ENCODE measurements around the gene SLC29A1. TPM values are rescaled to one million over a fixed set of nuclear protein-coding genes. Genes with fewer than 3 reads are reported as not detected.

SLC29A1 gene
- total and polyA plus RNA-seq, 9 of the 15 experiments (the other 6 are each of a cell fraction or from before 2014, with no cell fraction given), result 18.9 to 170 (median 57.7) TPM

DNA sequence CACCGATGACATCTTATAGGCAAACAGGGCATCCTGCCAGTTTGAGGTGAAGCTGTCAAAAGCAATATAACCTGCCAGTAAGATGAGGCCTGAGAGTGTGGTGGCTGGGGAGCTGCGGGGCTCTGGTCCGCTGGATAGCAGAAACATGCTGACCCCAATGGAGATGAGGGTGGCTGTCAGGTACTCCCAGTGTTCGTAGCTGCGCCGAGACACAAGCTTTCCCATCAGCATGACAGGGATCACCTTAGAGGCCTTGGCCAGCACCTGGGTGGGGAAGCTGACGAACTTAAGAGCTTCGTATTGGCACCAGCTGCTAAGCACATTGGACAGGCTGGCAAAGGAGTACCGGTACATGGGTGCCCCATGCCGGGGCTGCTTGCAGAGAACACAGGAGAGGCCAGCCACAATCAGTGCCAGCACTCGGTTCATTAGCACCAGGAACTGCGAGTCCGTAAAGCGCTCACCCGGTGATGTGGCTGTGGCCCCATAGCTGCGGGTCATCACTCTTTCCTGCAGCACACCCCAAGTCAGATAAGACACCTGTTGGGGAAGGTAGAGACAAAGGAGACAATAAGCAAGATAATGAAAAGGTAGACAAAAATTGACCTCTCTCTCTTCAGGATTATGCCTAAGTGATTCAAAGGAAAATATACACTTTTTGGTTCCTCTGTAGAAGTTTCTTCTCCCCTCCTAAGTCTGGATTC is 31.9 kb downstream of the SLC29A1 start (continued):
- no peak for TF ChIP-seq KLF10 (CRISPR knock-in tag; IDR thresholded peaks at IDR 0.05)
- no peak for TF ChIP-seq ARHGAP35 (IDR thresholded peaks at IDR 0.05; ENCODE audit: partially characterized antibody)
- no peak for TF ChIP-seq CBX8 (IDR thresholded peaks at IDR 0.05; ENCODE audit: borderline replicate concordance, extremely low read depth, low read depth, low read length, poor library complexity, severe bottlenecking)
- TF ChIP-seq WHSC1 (IDR thresholded peaks at IDR 0.05; ENCODE audit: low read length), result peak; percentile 61
- no peak for TF ChIP-seq NCOA2 (IDR thresholded peaks at IDR 0.05; ENCODE audit: partially characterized antibody in 2 of 2)
- no peak for TF ChIP-seq ZNF282 (CRISPR knock-in tag; IDR thresholded peaks at IDR 0.05)
- no peak for TF ChIP-seq ILK (tag; IDR thresholded peaks at IDR 0.05; ENCODE audit: borderline replicate concordance, low read depth)
- TF ChIP-seq, protein P1, sequence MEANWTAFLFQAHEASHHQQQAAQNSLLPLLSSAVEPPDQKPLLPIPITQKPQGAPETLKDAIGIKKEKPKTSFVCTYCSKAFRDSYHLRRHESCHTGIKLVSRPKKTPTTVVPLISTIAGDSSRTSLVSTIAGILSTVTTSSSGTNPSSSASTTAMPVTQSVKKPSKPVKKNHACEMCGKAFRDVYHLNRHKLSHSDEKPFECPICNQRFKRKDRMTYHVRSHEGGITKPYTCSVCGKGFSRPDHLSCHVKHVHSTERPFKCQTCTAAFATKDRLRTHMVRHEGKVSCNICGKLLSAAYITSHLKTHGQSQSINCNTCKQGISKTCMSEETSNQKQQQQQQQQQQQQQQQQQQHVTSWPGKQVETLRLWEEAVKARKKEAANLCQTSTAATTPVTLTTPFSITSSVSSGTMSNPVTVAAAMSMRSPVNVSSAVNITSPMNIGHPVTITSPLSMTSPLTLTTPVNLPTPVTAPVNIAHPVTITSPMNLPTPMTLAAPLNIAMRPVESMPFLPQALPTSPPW (CRISPR knock-in tag; IDR thresholded peaks at IDR 0.05), result no peak
- TF ChIP-seq, protein P2, sequence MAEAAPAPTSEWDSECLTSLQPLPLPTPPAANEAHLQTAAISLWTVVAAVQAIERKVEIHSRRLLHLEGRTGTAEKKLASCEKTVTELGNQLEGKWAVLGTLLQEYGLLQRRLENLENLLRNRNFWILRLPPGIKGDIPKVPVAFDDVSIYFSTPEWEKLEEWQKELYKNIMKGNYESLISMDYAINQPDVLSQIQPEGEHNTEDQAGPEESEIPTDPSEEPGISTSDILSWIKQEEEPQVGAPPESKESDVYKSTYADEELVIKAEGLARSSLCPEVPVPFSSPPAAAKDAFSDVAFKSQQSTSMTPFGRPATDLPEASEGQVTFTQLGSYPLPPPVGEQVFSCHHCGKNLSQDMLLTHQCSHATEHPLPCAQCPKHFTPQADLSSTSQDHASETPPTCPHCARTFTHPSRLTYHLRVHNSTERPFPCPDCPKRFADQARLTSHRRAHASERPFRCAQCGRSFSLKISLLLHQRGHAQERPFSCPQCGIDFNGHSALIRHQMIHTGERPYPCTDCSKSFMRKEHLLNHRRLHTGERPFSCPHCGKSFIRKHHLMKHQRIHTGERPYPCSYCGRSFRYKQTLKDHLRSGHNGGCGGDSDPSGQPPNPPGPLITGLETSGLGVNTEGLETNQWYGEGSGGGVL (CRISPR knock-in tag; IDR thresholded peaks at IDR 0.05), result no peak
- no peak for TF ChIP-seq RCOR1 (IDR thresholded peaks at IDR 0.05; ENCODE audit: borderline replicate concordance in 1 of 2, low read depth in 2 of 2, low read length in 2 of 2)
- no peak for TF ChIP-seq KDM4B (IDR thresholded peaks at IDR 0.05; ENCODE audit: borderline replicate concordance in 2 of 2, low read depth in 1 of 2)
- TF ChIP-seq, protein P3, sequence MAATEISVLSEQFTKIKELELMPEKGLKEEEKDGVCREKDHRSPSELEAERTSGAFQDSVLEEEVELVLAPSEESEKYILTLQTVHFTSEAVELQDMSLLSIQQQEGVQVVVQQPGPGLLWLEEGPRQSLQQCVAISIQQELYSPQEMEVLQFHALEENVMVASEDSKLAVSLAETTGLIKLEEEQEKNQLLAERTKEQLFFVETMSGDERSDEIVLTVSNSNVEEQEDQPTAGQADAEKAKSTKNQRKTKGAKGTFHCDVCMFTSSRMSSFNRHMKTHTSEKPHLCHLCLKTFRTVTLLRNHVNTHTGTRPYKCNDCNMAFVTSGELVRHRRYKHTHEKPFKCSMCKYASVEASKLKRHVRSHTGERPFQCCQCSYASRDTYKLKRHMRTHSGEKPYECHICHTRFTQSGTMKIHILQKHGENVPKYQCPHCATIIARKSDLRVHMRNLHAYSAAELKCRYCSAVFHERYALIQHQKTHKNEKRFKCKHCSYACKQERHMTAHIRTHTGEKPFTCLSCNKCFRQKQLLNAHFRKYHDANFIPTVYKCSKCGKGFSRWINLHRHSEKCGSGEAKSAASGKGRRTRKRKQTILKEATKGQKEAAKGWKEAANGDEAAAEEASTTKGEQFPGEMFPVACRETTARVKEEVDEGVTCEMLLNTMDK (IDR thresholded peaks at IDR 0.05; ENCODE audit: borderline replicate concordance, insufficient read depth, low read depth, low read length, poor library complexity, severe bottlenecking), result no peak
- TF ChIP-seq FOXP1 (CRISPR knock-in tag; IDR thresholded peaks at IDR 0.05), result no peak
- TF ChIP-seq SNRNP70 (optimal IDR thresholded peaks at IDR 0.05; ENCODE audit: low read depth, low read length), result peak; percentile 75
- no peak for TF ChIP-seq ZNF41 (CRISPR knock-in tag; conservative IDR thresholded peaks at IDR 0.05)
- no peak for TF ChIP-seq ZNF274 (IDR thresholded peaks at IDR 0.05; ENCODE audit: borderline replicate concordance, low read depth, low read length)
- no peak for TF ChIP-seq LCOR (CRISPR knock-in tag; IDR thresholded peaks at IDR 0.05)
- TF ChIP-seq, protein P4, sequence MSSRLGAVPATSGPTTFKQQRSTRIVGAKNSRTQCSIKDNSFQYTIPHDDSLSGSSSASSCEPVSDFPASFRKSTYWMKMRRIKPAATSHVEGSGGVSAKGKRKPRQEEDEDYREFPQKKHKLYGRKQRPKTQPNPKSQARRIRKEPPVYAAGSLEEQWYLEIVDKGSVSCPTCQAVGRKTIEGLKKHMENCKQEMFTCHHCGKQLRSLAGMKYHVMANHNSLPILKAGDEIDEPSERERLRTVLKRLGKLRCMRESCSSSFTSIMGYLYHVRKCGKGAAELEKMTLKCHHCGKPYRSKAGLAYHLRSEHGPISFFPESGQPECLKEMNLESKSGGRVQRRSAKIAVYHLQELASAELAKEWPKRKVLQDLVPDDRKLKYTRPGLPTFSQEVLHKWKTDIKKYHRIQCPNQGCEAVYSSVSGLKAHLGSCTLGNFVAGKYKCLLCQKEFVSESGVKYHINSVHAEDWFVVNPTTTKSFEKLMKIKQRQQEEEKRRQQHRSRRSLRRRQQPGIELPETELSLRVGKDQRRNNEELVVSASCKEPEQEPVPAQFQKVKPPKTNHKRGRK (tag; IDR thresholded peaks at IDR 0.05), result no peak
- no peak for TF ChIP-seq L3MBTL2 (IDR thresholded peaks at IDR 0.05)
